K562 (cell line): ENCODE measurements around the gene ELL3. TPM values are rescaled to one million over a fixed set of nuclear protein-coding genes. Genes with fewer than 3 reads are reported as not detected.

Source experiments
- BRD9 ChIP-seq: fragments of 450-650 bp; IDR thresholded peaks from 2 replicates; pipeline ENCODE4 v1.6.1; 2018; ENCODE audit warnings: low read depth; ENCODE audit not compliant: partially characterized antibody
- CC2D1A ChIP-seq: fragments of 450-650 bp; IDR thresholded peaks from 2 replicates; pipeline ENCODE4 v1.6.1; 2017; ENCODE audit warnings: mild to moderate bottlenecking
- E2F8 ChIP-seq: fragments of 450-650 bp; IDR thresholded peaks from 2 replicates; pipeline ENCODE4 v1.7.1; 2018; ENCODE audit warnings: mild to moderate bottlenecking, low read depth; ENCODE audit not compliant: partially characterized antibody
- FIP1L1 ChIP-seq: fragments of 200-400 bp; formaldehyde crosslinking; IDR thresholded peaks from 2 replicates; pipeline ENCODE4 v1.6.1; 2018; ENCODE audit warnings: mild to moderate bottlenecking, low read depth, low read length; ENCODE audit not compliant: poor library complexity, severe bottlenecking
- RBM39 ChIP-seq: fragments of 200-400 bp; formaldehyde crosslinking; optimal IDR thresholded peaks from 2 replicates; pipeline ENCODE3; 2018; ENCODE audit warnings: low read depth, low read length
- WHSC1 ChIP-seq: IDR thresholded peaks from one replicate; pipeline ENCODE4 v1.6.1; 2012; ENCODE audit warnings: low read length, control low read depth, inconsistent platforms
- ZMIZ1 ChIP-seq, 2 experiments: fragments of 150-350 bp in 1 of 2; IDR thresholded peaks; 2 replicates each; pipeline ENCODE4 v1.6.1; 2012 to 2016; ENCODE audit warnings: low read depth in 2 of 2, low read length in 2 of 2, mild to moderate bottlenecking in 1 of 2, moderate library complexity in 1 of 2
- ZNF512 ChIP-seq: IDR thresholded peaks from 2 replicates; pipeline ENCODE4 v1.6.1; 2016; ENCODE audit warnings: missing genetic modification characterization, missing compliant biosample characterization
- polyA plus RNA-seq, 8 experiments: library from polyadenylated mRNA; depleted of rRNA in 4 of 8; stranded (reverse) in 5 of 8; unstranded in 3 of 8; fragments of >200 nt; fragmentation: Nextera tagmentation in 2 of 8; fragmentation: Illumina TruSeq in 1 of 8; extraction: Ambion mirVana in 2 of 8; extraction: Trizol in 1 of 8; gene quantifications; 2 replicates each; pipeline versions ENCODE4 v1.2.1 to v1.2.3, GENCODE V29; 2011 to 2014; ENCODE audit warnings: inconsistent platforms in 1 of 8, missing spikeins in 1 of 8
- total RNA-seq, 7 experiments: library from RNA; depleted of rRNA in 6 of 7; stranded (reverse); fragments of >200 nt in 6 of 7; fragmentation: Illumina TruSeq in 2 of 7; extraction: Trizol in 2 of 7; gene quantifications; 2 replicates each; pipeline versions ENCODE4 v1.2.1 to v1.2.3, GENCODE V29; 2011 to 2021; ENCODE audit warnings: low replicate concordance in 1 of 7

Gene ELL3
- total and polyA plus RNA-seq, 9 of the 15 experiments (the other 6 are each of a cell fraction or from before 2014, with no cell fraction given): 0.80 to 5.2 (median 2.6) TPM

GRCh38 chr15:43824302-43825246 is 47.8 kb upstream of the ELL3 start, which contains the start of gene MFAP1 (continued):
- TF ChIP-seq ZMIZ1 (IDR thresholded peaks at IDR 0.05; ENCODE audit: low read depth in 2 of 2, low read length in 2 of 2) (peak in 1 of 2 experiments; percentile 83; a peak in 2 of 4 replicates), RBM39 (no peak), FIP1L1 (no peak), BRD9 (peak; percentile 80), E2F8 (peak; percentile 99), WHSC1 (no peak), CC2D1A (peak; percentile 84; the same call in 1 of the 2 replicates), ZNF512 (tag) (no peak)
